HCT116 (cell line): ENCODE measurements around the gene C3orf20. TPM values are rescaled to one million over a fixed set of nuclear protein-coding genes. Genes with fewer than 3 reads are reported as not detected.

Experiments used
- ATAC-seq: fragments of 200-7000 bp; cut with Tn5 transposase; 2 replicates; pipeline ENCODE4 v1.9.1; 2020; ENCODE audit warnings: mild to moderate bottlenecking, moderate library complexity
- BruUV-seq: library from RNA; stranded (reverse); fragments of 400-500 nt; replicated peaks from 2 replicates; lab custom pipeline; 2021; lab: Mats Ljungman, UMichigan
- CTCF ChIA-PET: fragments of 300-600 bp; sonication (Branson Sonifier 250); formaldehyde crosslinking; loops from one replicate; lab custom pipeline; 2021; ENCODE audit warnings: antibody characterized with exemption; lab: Charles Lee
- POLR2A ChIA-PET: fragments of 300-600, 350-600 bp; sonication (Branson Sonifier 250); formaldehyde crosslinking; loops from one replicate; lab custom pipeline; 2021; ENCODE audit warnings: antibody characterized with exemption; lab: Charles Lee
- RAD21 ChIA-PET, 2 experiments: fragments of 300-600 bp; sonication (Branson Sonifier 250); formaldehyde crosslinking; loops; one replicate each; lab custom pipeline; 2023; ENCODE audit warnings: low total read pairs in 2 of 2; ENCODE audit not compliant: uncharacterized antibody in 2 of 2, unreplicated experiment in 2 of 2, low non-redundant PET in 1 of 2; lab: Charles Lee
- DNase-seq: peaks from one replicate; pipeline ENCODE4 v3.0.0-alpha.2; 2010; ENCODE audit warnings: low read depth, low spot score
- H2AFZ ChIP-seq: fragments of 200-600 bp; shearing (Covaris generic), sonication (generic); 2 replicates; pipeline ENCODE4 v1.6.1; 2017; ENCODE audit warnings: low read depth, mixed run types, mixed read lengths, antibody characterized with exemption, low read length; ENCODE audit not compliant: poor library complexity, severe bottlenecking
- H3K27ac ChIP-seq: 2 replicates; pipeline ENCODE4 v1.5.1; 2012; ENCODE audit warnings: low read depth, low read length
- H3K27me3 ChIP-seq: fragments of 200-600 bp; sonication (generic); 2 replicates; pipeline ENCODE4 v1.6.1; 2016; ENCODE audit warnings: mixed run types, low read length, mixed read lengths; ENCODE audit not compliant: insufficient read depth
- H3K36me3 ChIP-seq, 2 experiments: fragments of 200-500 bp in 1 of 2; fragments of 200-600 bp in 1 of 2; sonication (Bioruptor generic) in 1 of 2; sonication (generic) in 1 of 2; 2 replicates each; pipeline versions ENCODE4 v1.5.1 to v1.6.1; 2014 to 2016; ENCODE audit warnings: low read length in 2 of 2, inconsistent platforms in 1 of 2, mixed read lengths in 1 of 2, mixed run types in 1 of 2; ENCODE audit not compliant: insufficient read depth in 2 of 2, control insufficient read depth in 1 of 2
- H3K4me1 ChIP-seq, 2 experiments: fragments of 200-600 bp in 1 of 2; sonication (generic) in 1 of 2; 2 replicates each; pipeline versions ENCODE4 v1.5.1 to v1.6.1; 2012 to 2017; ENCODE audit warnings: low read length in 2 of 2, inconsistent platforms in 1 of 2, mild to moderate bottlenecking in 1 of 2, mixed read lengths in 1 of 2, mixed run types in 1 of 2, moderate library complexity in 1 of 2; ENCODE audit not compliant: insufficient read depth in 2 of 2, control insufficient read depth in 1 of 2
- H3K4me2 ChIP-seq: fragments of 200-600 bp; sonication (generic); 2 replicates; pipeline ENCODE4 v1.6.1; 2017; ENCODE audit warnings: mixed run types, low read length, mixed read lengths
- H3K4me3 ChIP-seq, 2 experiments: fragments of 200-600 bp in 1 of 2; sonication (generic) in 1 of 2; replicated peaks in 1 of 2; 2 replicates each; pipeline ENCODE4 v1.5.1; 2011 to 2016; ENCODE audit warnings: low read length in 2 of 2, control low read depth in 1 of 2, low read depth in 1 of 2, mild to moderate bottlenecking in 1 of 2, mixed read lengths in 1 of 2, mixed run types in 1 of 2
- H3K79me2 ChIP-seq: fragments of 200-600 bp; sonication (generic); 2 replicates; pipeline ENCODE4 v1.6.1; 2017; ENCODE audit warnings: mild to moderate bottlenecking, mixed run types, low read length, moderate library complexity, mixed read lengths; ENCODE audit not compliant: insufficient read depth
- H3K9ac ChIP-seq: fragments of 200-600 bp; sonication (generic); 2 replicates; pipeline ENCODE4 v1.6.1; 2016; ENCODE audit warnings: low read length, mixed read lengths
- H3K9me2 ChIP-seq: fragments of 200-600 bp; sonication (generic), shearing (Covaris generic); 2 replicates; pipeline ENCODE4 v1.6.1; 2017; ENCODE audit warnings: mixed run types, mild to moderate bottlenecking, moderate library complexity; ENCODE audit not compliant: insufficient read depth
- H3K9me3 ChIP-seq, 2 experiments: fragments of 200-500 bp in 1 of 2; fragments of 200-600 bp in 1 of 2; sonication (Bioruptor generic) in 1 of 2; sonication (generic) in 1 of 2; 2 replicates each; pipeline ENCODE4 v1.6.1; 2014 to 2017; ENCODE audit warnings: low read length in 2 of 2, mixed read lengths in 2 of 2, inconsistent platforms in 1 of 2, low read depth in 1 of 2, mild to moderate bottlenecking in 1 of 2, mixed run types in 1 of 2, moderate library complexity in 1 of 2; ENCODE audit not compliant: control insufficient read depth in 1 of 2, insufficient read depth in 1 of 2
- H4K20me1 ChIP-seq: fragments of 200-600 bp; sonication (generic), shearing (Covaris generic); 2 replicates; pipeline ENCODE4 v1.6.1; 2017; ENCODE audit warnings: mixed run types, mild to moderate bottlenecking, moderate library complexity; ENCODE audit not compliant: insufficient read depth
- ATF3 ChIP-seq: IDR thresholded peaks from 2 replicates; pipeline ENCODE4 v1.6.1; 2012
- POLR2AphosphoS5 ChIP-seq: IDR thresholded peaks from 2 replicates; pipeline ENCODE4 v1.6.1; 2011; ENCODE audit warnings: mild to moderate bottlenecking, low read depth, low read length, moderate library complexity
- ZBTB33 ChIP-seq: IDR thresholded peaks from 2 replicates; pipeline ENCODE4 v1.6.1; 2011; ENCODE audit warnings: mild to moderate bottlenecking, low read length, moderate library complexity; ENCODE audit not compliant: insufficient replicate concordance; ENCODE audit errors: extremely low read depth
- intact Hi-C: fragments of 100-400 bp; cut with micrococcal nuclease; formaldehyde crosslinking; loops from 2 replicates; pipeline ENCODE4 v1.10.0; 2022
- total RNA-seq: library from RNA; stranded (reverse); gene quantifications from one replicate; pipeline ENCODE4 v1.2.1, GENCODE V29; 2021; ENCODE audit not compliant: unreplicated experiment

C3orf20 gene
- total RNA-seq, 1 experiment from 2014 or later = 0.20 TPM

- ChIA-PET CTCF (no interaction called here), POLR2A (no interaction called here)
- Histone ChIP-seq H3K79me2 (no peaks in the 10 kb centered on the region), H3K4me3 (no peak overlapping the region), H2AFZ (no peak overlapping the region), H3K27me3 (peaks cover 6% of the 10 kb centered on the region; the same call in 1 of the 2 replicates), H3K9me3 (no peaks in the 10 kb centered on the region), H4K20me1 (no peaks in the 10 kb centered on the region), H3K36me3 (no peaks in the 10 kb centered on the region), H3K27ac (no peak overlapping the region), H3K4me1 (peaks cover 0 to 7% of the 10 kb centered on the region in 2 experiments; a peak in 2 of 4 replicates)
- no TSS peak for BruUV-seq
- DNase-seq (no peak), ATAC-seq (no peak)
- intact Hi-C loops = no loop called here
- TF ChIP-seq ZBTB33 (no peak), POLR2AphosphoS5 (no peak), ATF3 (no peak)
- TF ChIP-seq, all 23 proteins: peak for 0
- no peak overlapping the region for H3K9ac ChIP-seq
- RAD21 ChIA-PET = no interaction called here
- no peak overlapping the region for H3K4me2 ChIP-seq
- H3K9me2 ChIP-seq = no peaks in the 10 kb centered on the region
Observed at GRCh38 chr3:14810070-14810791, 135.3 kb downstream of the C3orf20 start.
